Type B pancreatic cell (in vitro differentiated cells): ENCODE data around the gene AKAP8L. TPM values are rescaled to one million over a fixed set of nuclear protein-coding genes. Genes with fewer than 3 reads are reported as not detected.
A peak's percentile ranks its signal among the peaks of the same experiment; 100 is the strongest.
"Not testable (repeated sequence)": the region's sequence is repeated elsewhere in the genome, so short reads cannot be mapped to it uniquely, and the experiment has no call there.

Source experiments
- DNase-seq: peaks from one replicate; pipeline ENCODE4 v3.0.0; 2021; ENCODE audit warnings: mixed read lengths; ENCODE audit not compliant: unreplicated experiment; ENCODE audit errors: extremely low spot score
- H3K27ac Mint-ChIP-seq: 2 replicates; pipeline ENCODE4 v1.8.0; 2021; ENCODE audit warnings: mild to moderate bottlenecking, mixed read lengths
- H3K27me3 Mint-ChIP-seq: 2 replicates; pipeline ENCODE4 v1.8.0; 2021; ENCODE audit warnings: mixed read lengths
- H3K36me3 Mint-ChIP-seq: 2 replicates; pipeline ENCODE4 v1.8.0; 2021; ENCODE audit warnings: mixed read lengths
- H3K4me1 Mint-ChIP-seq: one replicate; pipeline ENCODE4 v1.8.0; 2021; ENCODE audit warnings: mixed read lengths; ENCODE audit not compliant: unreplicated experiment
- H3K4me3 Mint-ChIP-seq: 2 replicates; pipeline ENCODE4 v1.8.0; 2021; ENCODE audit warnings: mild to moderate bottlenecking, mixed read lengths
- H3K9me3 Mint-ChIP-seq: 2 replicates; pipeline ENCODE4 v1.8.0; 2021; ENCODE audit warnings: mixed read lengths
- CTCF ChIP-seq: fragments of 200-600 bp; sonication (generic); conservative IDR thresholded peaks from 2 replicates; pipeline ENCODE4 v1.5.0; 2021; ENCODE audit warnings: antibody characterized with exemption, mild to moderate bottlenecking
- total RNA-seq: library from RNA; stranded (reverse); gene quantifications from 2 replicates; pipeline ENCODE4 v1.2.1, GENCODE V29; 2021; ENCODE audit warnings: low replicate concordance

AKAP8L gene
- total RNA-seq, 1 donor from 2014 or later = 166 TPM

GRCh38 chr19:15358918-15359317, 59.9 kb downstream of the AKAP8L start:
- Mint-ChIP-seq H3K36me3 (peaks cover 30% of the 10 kb centered on the region), H3K4me1 (no peaks in the 10 kb centered on the region), H3K27ac (peak overlapping the region; percentile 64), H3K27me3 (no peaks in the 10 kb centered on the region), H3K4me3 (no peak overlapping the region), H3K9me3 (no peaks in the 10 kb centered on the region)
- DNase-seq = no peak
- TF ChIP-seq CTCF = no peak

GRCh38 chr19:15357906-15358305, 60.9 kb downstream of the AKAP8L start:
- DNase-seq = no peak
- no peaks in the 10 kb centered on the region for H3K27me3 Mint-ChIP-seq
- H3K36me3 Mint-ChIP-seq = peaks cover 28% of the 10 kb centered on the region
- no peak overlapping the region for H3K27ac Mint-ChIP-seq
- H3K9me3 Mint-ChIP-seq = no peaks in the 10 kb centered on the region
- no peak for TF ChIP-seq CTCF
- no peak overlapping the region for H3K4me3 Mint-ChIP-seq
- no peaks in the 10 kb centered on the region for H3K4me1 Mint-ChIP-seq

GRCh38 chr19:15354566-15355296, 64.1 kb downstream of the AKAP8L start:
- H3K4me3 Mint-ChIP-seq = no peak overlapping the region
- no peak for TF ChIP-seq CTCF
- peaks cover 26% of the 10 kb centered on the region for H3K36me3 Mint-ChIP-seq
- H3K27me3 Mint-ChIP-seq = no peaks in the 10 kb centered on the region
- H3K27ac Mint-ChIP-seq = no peak overlapping the region
- DNase-seq = no peak
- no peaks in the 10 kb centered on the region for H3K4me1 Mint-ChIP-seq
- no peaks in the 10 kb centered on the region for H3K9me3 Mint-ChIP-seq

GRCh38 chr19:15353908-15354307, 64.9 kb downstream of the AKAP8L start:
- Mint-ChIP-seq H3K9me3 (no peaks in the 10 kb centered on the region), H3K36me3 (peaks cover 22% of the 10 kb centered on the region), H3K27ac (no peak overlapping the region), H3K4me1 (no peaks in the 10 kb centered on the region), H3K27me3 (no peaks in the 10 kb centered on the region), H3K4me3 (no peak overlapping the region)
- no peak for DNase-seq
- no peak for TF ChIP-seq CTCF

- not testable (repeated sequence) for H3K27me3 Mint-ChIP-seq, H3K9me3 Mint-ChIP-seq, H3K27ac Mint-ChIP-seq, H3K4me1 Mint-ChIP-seq, H3K4me3 Mint-ChIP-seq, DNase-seq
- peaks cover 13% of the 10 kb centered on the region for H3K36me3 Mint-ChIP-seq
These were observed 66.3 kb downstream of the AKAP8L start for GRCh38 chr19:15352535-15352934.

- H3K27ac Mint-ChIP-seq, DNase-seq, H3K4me1 Mint-ChIP-seq, H3K27me3 Mint-ChIP-seq, H3K4me3 Mint-ChIP-seq, H3K9me3 Mint-ChIP-seq: not testable (repeated sequence)
- H3K36me3 Mint-ChIP-seq = peaks cover 12% of the 10 kb centered on the region
These were observed 77.5 kb downstream of the AKAP8L start for GRCh38 chr19:15341328-15341727.
